ENCODE data around the gene SP1. TPM values are rescaled to one million over a fixed set of nuclear protein-coding genes. Genes with fewer than 3 reads are reported as not detected.
"Not testable (repeated sequence)": the region's sequence is repeated elsewhere in the genome, so short reads cannot be mapped to it uniquely, and the experiment has no call there.

SP1 gene
- total RNA-seq: 31.3 TPM
- long read RNA-seq, partial matches to known transcripts: 6 of 15 reads
- long read RNA-seq, other reads (novel, unspliced or antisense): 9 of 15 reads

DNA sequence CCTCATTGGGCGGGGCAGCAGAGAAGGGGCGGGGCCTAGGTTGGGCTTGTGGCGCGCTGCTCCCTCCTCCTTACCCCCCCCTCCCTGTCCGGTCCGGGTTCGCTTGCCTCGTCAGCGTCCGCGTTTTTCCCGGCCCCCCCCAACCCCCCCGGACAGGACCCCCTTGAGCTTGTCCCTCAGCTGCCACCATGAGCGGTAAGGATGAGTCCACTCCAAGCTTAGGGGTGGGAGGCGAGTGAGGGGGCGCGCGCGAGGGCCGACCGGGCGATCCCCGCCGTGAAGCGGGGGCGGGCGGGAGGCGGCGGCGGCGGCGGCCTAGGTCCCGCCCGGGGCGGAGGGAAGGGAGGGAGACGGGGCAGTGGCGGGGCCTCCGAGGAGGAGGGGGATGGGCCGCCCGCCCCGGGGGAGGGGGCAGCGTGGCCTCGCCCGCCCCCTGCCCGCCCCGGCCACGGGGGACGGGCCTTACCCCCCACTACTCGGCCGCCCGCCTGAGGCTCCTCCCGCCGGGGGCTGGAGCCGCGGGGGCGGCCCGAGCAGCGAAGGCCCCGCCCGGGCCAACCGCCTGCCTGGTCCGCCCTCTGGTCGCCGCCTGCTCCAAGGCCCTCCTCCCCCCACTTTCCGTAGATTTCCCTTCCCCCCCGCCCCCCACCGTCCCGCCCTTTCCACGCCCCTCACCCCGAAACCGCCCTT is at the start of gene SP1:
TSS of gene SP1 (plus strand) at position 73 of the 690 bp plus-strand sequence. CDS start at position 189, 116 bp downstream.
- DNase-seq (ENCODE audit: low spot score): peak; percentile 95
- intact Hi-C loops (cut with DNase I): loop anchor here (5.0 kb wide), 1 partner anchor 58 kb away; the partner anchor contains the start of gene AAAS

DNA sequence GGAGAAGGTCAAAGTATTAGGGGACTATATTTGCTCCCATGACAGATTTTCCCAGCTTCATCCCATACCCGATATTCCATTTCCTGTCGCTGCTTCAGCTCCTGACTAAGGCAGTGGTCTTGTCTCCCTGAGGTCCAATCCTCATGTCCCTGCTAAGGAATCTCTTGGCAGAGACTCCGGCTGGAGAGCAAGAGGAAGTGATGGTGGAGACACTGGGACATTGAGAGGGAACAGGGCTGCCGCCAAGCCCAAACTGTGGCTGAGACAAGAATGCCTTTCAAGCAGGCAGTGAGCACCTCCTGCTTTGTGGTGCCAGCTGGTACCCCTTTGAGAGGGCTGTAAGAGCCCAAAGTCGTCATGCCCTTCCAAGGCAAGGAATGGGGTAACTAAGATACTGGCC is 49.3 kb upstream of the SP1 start:
- intact Hi-C loops (cut with DNase I): no loop called here
- no peak for DNase-seq (ENCODE audit: low spot score)

DNA sequence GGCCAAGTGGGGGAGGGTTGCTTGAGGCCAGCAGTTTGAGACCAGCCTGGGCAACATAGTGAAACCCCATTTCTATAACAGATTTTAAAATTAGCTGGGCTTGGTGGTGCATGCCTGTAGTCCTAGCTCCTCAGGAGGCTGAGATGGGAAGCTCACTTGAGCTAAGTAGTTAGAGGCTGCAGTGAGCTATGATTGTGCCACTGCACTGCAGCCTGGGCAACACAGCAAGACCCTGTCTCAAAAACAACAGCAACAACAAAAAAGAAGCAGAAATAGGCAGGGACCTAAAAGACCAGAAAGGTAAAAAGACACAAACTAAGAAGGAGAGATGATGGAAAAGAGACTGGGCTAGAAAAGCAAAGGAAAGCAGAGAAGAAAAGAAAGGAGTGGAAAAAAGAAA is 47.6 kb upstream of the SP1 start:
- intact Hi-C loops (cut with DNase I); DNase-seq (ENCODE audit: low spot score): not testable (repeated sequence)

DNA sequence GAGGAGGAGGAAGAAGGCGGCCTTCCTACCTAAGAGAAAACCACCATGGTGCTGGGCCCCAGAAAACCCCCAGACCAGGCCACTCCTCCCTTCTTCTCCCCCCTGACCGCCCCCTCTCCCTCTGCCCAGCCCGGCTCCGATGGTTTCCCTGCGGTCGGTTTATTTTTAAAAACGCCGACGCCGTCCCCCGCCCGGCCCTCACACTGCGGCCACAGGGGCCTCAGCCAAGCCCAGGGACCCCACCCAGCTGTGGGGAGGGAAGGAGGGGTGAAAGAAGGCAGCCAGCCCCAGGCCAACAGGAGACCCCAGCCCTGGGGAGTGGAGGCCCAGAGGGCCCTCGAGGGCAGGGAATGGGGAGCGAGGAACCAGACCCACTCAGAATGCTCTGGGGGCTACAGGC is 47.2 kb upstream of the SP1 start:
- intact Hi-C loops (cut with DNase I): no loop called here
- DNase-seq (ENCODE audit: low spot score): no peak

DNA sequence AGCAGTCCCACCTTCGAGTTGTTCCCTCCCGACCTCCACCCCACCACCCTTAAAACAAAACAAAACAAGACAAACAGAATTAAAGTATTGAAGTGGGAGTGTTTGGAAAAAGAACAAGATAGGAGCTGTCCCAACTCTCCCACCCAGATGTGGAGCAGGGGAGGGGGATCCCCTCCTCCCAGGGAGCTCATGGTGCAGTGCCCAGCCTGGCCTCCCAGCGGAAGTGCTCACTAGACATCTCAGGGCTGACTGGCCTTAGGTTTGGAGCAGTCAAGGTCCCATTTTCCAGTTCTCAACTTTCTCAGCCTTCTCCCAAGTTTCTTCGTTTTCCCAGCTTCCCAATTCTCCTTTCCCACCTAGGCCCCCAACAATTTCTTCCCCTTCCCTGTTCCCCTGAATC is 46.7 kb upstream of the SP1 start:
- DNase-seq (ENCODE audit: low spot score): no peak
- intact Hi-C loops (cut with DNase I): no loop called here

DNA sequence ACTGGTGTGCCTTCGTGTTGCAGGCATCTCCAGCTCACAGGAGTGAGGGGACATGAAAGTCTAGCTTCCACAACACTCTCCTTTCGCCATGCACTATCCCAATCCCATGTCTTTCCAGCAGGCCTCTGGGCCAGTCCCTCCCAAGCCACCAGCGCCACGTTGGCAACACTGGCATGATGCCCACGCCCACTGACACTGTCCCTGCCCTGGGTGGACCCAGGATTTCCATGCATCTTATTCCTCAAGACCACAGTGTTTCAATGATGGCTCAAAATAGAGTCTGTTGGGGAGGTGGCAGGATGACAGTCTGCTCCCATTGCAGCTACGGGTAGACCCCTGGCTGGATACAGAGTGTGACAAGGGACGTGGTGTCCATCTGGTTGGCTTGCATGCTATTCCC is 46.1 kb upstream of the SP1 start:
- no peak for DNase-seq (ENCODE audit: low spot score)
- intact Hi-C loops (cut with DNase I): no loop called here

DNA sequence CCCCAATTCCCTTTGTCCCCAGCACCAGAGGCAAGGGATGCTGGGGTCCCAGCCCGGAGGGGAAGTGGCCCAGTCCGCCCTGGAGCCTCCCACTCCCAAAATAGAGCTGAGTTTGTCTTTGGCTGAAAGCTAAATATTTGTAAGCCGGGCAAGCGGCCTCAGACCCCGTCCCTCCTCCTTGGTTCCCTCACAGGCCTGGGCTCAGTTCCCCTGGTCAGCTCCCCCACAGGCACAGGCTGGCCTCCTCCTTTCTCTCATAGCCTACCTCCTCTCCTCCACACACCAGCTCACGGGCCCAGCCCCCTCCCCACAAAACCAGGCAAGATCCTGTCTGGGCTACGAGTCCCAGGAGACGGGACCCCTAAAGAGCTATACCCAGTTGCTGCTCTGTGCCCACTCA is 45.2 kb upstream of the SP1 start:
- intact Hi-C loops (cut with DNase I): no loop called here
- no peak for DNase-seq (ENCODE audit: low spot score)

DNA sequence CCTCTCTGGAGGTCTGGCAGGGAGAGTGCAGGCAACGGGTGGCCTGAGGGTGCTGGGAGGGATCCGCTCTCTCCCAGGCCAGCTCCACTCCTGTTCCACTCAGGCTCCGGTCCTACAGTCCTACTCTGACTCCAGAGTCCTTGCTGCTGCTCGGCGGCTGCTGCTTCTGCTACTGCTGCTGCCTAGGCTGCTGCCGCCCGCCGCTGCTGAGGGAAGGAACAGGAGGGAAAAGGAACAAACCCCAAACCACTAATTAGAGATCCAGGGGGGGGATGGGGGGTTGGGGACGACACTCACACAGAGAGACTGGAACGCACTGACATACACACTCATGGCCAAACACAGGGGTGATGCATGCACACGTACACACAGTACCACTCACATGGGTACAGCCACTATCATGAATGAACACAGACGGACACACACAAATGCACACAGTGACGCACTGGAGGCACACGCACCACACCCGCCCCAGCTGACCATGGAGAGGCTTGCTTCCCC is 43.7 kb upstream of the SP1 start, which contains the start of gene SP7:
TSS of gene SP7 (minus strand) at position 174 of the 501 bp plus-strand sequence. CDS start 708 bp downstream, outside the sequence.
- intact Hi-C loops (cut with DNase I): no loop called here
- no peak for DNase-seq (ENCODE audit: low spot score)

DNA sequence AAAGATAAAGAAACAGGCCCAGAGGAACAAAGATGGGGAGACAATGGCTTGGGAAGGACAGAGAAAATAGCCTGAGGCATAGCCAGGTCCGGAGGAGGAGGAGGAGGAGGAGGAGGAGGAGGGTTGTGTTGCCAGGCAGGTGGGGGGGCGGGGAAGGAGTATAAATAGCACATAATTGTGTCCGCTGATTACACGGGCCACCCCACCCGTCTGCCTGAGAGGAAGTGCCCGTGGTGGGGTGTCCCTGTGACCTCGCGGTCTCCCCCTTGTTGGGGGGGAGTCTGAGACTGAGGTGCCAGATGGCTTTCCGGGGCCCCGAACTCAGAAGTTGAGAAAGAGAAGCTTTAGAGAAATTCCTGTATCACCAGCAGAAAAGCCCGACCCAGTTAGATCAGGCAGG is 42.0 kb upstream of the SP1 start:
- no peak for DNase-seq (ENCODE audit: low spot score)
- intact Hi-C loops (cut with DNase I): no loop called here

DNA sequence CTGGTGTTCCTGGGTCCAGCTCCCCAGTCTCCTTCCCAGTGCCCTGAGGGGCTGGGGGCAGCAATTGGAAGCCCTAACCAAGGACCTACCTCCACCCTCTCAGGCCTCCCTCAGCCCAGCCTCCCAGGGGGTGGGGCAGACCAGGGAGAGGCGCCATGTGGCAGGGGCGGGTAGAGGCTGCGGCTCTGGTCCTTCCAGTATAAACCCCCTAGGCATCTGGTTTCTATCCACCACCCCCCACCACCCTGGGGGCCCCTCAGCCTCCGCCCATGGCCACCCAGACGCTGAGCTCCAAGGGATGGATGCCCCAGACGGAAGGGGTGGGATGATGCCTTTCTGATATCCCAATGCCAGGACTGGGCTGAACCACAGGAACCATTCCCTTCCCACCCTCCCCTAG is 41.1 kb upstream of the SP1 start:
- intact Hi-C loops (cut with DNase I): no loop called here
- DNase-seq (ENCODE audit: low spot score): no peak

DNA sequence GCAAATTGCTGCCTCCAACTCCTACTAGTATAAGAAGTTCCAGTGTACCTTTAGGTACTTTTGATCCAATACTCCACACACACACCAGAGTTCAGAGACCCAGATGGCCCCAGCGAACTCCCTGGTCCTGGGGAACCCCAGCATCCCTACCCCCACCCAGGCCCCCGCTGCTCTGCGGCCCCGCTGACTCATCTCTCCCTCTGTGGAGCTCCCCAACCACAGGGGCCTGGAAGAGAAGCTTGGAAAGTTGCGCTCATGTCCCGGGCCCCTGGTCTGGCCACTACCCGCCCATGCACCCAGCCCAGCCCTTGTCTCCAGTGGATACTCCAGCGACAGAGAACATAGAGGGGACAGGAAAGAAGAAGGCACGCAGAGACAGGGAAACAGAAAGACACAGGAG is 39.6 kb upstream of the SP1 start:
- DNase-seq (ENCODE audit: low spot score): no peak
- intact Hi-C loops (cut with DNase I): no loop called here

DNA sequence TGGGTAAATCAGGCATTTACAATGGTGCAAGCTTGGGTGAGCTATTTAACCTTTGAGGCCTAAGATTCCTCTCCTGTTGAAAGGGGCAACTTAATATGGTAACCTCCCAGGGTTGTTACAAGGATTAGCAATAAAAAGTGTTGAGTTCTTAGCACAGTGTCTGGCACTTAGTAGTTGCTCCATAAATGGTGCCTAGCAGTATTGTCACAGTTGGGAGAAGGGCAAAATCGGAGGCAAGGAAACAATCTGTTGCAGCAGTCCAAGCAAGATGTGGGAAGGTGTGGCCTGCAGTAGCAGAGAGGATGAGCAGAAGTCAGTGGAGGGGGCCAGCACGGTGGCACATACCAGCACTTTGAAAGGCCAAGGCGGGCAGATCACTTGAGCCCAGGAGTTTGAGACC is 36.5 kb upstream of the SP1 start:
- intact Hi-C loops (cut with DNase I): no loop called here
- DNase-seq (ENCODE audit: low spot score): no peak

DNA sequence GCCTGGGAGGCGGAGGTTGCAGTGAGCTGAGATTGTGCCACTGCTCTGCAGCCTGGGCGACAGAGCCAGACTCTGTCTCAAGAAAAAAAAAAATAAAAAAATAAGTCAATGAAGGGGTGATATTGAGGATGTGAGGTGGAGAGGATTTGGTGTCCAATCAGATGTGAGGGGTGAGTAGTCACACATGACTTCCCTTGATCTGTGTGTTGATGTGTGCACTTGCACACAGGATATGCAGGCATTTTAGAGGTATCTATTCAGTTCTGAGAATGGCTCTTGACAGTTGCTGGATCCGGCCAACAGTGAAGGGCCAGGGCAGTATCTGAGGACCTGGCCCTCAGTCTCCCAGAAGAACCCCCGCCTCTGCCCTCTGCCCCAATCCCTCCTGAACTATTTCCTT is 36.0 kb upstream of the SP1 start:
- DNase-seq (ENCODE audit: low spot score): no peak
- intact Hi-C loops (cut with DNase I): no loop called here

DNA sequence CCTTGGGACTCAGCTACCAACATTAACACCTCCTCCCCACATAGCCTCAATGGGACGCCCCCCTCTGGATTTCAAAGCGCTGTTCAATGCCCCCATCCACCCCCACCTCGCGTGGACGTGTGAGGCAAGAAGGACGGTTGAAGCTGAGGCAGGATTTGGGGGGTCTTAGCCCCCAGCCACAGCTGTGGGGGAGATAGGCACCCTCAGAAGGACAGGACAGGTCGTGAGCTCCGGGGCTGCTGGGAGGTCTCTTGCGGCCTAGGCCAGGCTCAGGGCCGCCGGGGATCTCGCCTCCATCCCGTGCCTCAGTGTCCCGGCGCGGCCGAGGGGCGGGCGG is 35.5 kb upstream of the SP1 start:
- no peak for DNase-seq (ENCODE audit: low spot score)
- intact Hi-C loops (cut with DNase I): no loop called here

DNA sequence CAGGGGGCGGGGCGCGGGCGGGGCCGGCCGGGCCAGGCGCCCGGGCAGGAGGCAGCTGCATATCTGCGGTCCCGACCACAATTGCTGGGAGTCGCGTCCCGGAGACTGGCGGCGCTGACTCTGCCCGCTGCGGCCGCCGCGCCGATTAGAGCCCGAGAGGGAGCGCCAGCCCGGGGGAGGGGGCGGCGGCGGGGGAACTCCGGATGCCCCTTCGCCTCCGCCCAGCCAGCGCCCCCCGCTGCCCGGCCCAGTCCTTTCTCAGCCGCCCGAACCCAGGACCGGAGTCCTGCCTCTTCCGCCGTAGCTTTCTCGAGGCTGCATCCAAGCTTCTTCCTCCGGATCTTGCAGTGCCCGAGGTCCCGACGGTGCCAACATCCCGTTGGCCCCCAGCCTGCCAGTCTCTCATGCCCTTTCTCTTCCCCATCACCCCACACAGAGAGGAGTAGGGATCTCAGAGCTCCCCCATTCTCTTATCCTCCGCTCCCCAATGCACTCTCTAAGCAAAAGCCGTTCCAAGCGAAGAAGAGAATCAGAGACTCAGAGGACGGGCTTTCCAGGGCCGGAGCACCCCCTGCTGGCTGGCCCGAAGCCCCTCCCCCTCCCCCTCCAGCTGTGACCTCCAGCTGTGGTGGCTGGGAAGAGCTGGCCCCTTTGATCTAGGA is 35.0 kb upstream of the SP1 start:
- intact Hi-C loops (cut with DNase I): loop anchor here (1.0 kb wide), 1 partner anchor 21 kb away; no protein-coding TSS in a partner anchor

DNA sequence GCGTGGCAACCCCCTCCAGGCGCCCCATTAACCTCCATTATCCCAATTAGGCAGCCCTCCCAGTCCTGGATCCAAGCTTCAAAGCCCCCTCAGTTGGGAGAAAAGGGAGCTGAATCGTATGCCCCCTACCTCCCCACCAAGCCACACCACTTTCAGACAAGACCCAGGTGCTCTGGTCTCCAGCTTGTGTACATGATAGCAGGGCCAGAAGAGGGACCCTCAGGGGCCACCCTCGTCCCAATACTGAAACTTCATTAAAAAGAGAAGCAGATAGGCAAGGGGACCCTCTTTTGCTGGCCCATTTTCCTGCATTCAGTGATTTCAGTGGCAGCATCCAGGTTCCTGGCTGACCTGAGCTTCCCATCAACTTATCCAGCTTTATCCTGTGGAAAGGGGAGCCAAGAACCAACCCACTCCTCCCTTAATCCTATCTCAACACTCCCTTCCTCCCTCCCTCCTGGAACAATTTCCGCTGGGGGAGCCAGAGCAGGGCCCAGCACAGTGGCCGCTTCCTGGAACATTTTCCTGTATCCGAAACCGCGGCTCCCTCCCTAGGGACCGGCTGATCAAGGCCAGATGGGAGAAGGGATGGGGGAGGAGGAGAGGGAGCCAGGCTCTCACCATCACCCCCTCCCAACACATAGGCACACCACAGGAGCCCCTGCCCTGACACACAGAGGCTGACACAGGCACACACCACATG is 34.3 kb upstream of the SP1 start:
- no peak for DNase-seq (ENCODE audit: low spot score)
- intact Hi-C loops (cut with DNase I): loop anchor here (1.0 kb wide), 1 partner anchor 21 kb away; no protein-coding TSS in a partner anchor

More for the DNA sequence above, 35.0 kb upstream of the SP1 start:
- DNase-seq (ENCODE audit: low spot score): peak; percentile 84

DNA sequence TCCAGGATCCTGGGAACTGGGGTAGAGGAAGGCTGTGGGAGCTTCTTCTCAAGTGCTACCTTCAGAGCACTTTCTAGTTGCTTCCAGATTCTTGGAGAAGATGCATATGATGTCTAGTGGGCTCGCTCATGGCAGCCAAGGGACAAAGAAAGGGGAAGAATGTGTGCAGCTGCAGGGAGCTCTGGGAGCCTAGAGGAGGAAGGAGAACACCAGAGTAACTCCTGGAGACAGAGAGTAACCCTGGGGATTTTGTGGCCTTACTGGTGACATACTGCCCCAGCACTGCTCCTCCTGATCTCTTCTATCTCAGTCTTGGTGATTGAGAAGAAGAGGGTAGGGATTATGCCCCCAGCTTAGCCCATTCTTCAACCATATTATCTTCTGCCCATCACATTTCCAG is 33.5 kb upstream of the SP1 start:
- DNase-seq (ENCODE audit: low spot score): no peak
- intact Hi-C loops (cut with DNase I): no loop called here

DNA sequence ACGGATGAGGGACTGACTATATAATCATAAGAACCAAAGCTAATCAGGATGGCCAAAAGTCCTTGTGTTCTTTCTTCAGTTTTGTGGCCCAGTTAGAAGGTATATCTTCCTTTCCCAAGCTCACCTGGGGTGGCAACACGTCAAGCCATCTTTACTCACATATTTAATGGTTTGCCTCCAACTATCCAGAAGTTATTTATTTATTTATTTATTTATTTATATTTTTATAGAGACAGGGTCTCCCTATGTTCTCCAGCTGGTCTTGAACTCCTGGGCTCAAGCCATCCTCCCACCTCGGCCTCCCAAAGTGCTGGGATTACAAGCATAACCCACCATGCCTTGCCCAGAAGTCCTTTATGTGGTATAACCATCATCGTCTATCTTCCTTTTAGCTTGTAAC is 32.1 kb upstream of the SP1 start:
- DNase-seq (ENCODE audit: low spot score): no peak
- intact Hi-C loops (cut with DNase I): no loop called here

DNA sequence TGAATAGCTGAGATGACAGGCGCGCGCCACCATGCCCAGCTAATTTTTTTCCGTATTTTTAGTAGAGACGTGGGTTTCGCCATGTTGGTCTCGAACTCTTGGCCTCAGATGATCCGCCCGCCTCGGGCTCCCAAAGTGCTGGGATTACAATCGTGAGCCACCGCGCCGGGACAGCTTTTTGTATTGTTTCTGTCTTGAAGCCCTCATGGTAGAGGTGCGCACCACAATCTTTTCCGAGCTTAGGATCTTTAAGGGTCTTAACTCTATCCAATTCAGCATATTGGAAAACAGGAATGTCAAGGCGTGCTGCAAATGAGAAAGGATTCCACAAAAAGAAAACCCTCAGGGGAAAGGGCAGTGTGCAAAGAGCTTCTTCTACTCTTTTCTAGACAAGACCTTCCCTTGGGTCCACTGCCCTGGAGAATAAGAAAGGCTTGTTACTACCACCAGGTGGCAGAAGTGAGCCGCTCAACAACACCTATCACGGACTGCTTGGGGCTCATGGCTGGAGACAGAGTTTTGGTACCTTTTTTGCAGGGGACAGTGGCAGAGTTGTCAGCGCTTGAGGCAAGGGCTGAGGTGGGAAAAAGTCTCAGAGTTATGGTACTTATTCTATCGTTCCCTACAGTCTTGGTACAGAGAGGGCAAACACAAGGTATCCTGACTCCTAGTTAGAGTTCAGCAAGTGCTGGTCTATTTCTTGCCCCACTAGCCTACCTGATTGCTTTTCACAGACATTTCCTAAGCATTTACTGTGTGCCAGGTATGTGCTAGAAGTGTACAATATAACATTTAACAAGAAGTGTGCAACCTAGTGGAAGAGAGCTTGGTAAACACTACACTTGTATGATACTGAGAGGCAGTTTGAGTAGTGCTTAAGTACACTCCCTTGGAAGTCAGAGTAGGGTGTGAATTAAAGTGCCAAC is 27.4 kb upstream of the SP1 start:
- DNase-seq (ENCODE audit: low spot score): peak; percentile 84
- intact Hi-C loops (cut with DNase I): loop anchor here (1.0 to 2.0 kb wide), 2 partner anchors 69 to 156 kb away; no protein-coding TSS in a partner anchor

Data from cardiac septum (tissue), 1 donor.